ENCODE measurements around the gene SENP5.
"Not testable (repeated sequence)": the region's sequence is repeated elsewhere in the genome, so short reads cannot be mapped to it uniquely, and the experiment has no call there.

SENP5 gene

DNA sequence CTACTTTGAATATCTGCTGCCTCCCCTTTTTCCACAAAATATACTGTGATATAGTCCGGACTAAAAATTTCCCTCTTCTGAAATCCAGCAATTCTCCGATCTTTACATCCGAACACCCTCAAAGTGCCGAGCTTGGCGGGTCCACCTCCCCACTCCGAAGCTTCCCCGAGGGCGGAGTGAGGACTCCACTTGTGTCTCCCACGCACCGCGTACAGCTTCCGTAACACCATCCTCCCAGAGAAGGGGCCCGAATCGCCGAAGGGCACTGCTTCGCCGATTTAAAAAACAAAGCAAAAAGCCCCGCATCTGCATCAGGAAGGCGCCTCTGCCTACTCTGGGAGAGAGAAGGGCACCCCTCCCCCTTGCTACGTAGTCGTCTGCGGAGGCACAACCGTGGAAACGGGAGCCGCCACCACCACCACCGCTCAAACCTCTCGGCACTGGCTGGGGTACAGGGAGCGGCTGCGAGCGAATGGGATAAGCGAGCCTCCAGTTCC is 74.1 kb downstream of the SENP5 start:
- peak overlapping the region; percentile 98 for H3K4me3 ChIP-seq (ENCODE audit: low read depth, low read length)
- TF ChIP-seq, protein P1, sequence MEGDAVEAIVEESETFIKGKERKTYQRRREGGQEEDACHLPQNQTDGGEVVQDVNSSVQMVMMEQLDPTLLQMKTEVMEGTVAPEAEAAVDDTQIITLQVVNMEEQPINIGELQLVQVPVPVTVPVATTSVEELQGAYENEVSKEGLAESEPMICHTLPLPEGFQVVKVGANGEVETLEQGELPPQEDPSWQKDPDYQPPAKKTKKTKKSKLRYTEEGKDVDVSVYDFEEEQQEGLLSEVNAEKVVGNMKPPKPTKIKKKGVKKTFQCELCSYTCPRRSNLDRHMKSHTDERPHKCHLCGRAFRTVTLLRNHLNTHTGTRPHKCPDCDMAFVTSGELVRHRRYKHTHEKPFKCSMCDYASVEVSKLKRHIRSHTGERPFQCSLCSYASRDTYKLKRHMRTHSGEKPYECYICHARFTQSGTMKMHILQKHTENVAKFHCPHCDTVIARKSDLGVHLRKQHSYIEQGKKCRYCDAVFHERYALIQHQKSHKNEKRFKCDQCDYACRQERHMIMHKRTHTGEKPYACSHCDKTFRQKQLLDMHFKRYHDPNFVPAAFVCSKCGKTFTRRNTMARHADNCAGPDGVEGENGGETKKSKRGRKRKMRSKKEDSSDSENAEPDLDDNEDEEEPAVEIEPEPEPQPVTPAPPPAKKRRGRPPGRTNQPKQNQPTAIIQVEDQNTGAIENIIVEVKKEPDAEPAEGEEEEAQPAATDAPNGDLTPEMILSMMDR (IDR thresholded peaks at IDR 0.05; ENCODE audit: low read depth, low read length, missing control alignments), result no peak
- no peak for DNase-seq (ENCODE audit: low read depth)
- in situ Hi-C loops (cut with HindIII; ENCODE audit: low sequenced_read_pairs), result no loop called here

DNA sequence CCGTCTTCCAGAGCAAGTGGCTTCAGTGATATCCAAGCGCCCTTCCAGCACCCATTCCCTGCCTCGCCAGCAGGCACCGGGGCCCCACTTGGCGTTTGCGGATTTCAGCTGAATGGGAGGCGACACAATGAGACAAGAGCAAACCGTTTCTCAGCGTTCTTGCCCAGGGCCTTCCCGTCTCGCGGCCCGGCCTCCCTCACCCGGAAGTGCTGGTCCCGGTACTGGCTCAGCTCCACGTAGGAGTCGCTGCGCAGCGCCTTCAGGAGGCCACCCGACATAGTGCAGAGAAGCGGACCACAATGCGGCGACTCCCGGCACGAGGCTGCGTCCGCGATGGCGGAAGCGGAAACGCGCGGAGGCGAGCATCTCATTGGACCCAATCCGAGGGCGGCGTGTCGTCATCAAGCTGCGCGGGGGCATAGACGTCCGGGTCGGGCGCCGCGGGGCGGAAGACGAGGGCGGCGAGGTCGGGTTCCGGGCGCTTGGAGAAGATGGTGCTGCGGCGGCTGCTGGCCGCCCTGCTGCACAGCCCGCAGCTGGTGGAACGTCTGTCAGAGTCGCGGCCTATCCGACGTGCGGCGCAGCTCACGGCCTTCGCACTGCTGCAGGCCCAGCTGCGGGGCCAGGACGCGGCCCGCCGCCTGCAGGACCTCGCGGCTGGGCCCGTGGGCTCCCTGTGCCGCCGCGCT is 74.7 kb downstream of the SENP5 start, which contains the start of gene NCBP2:
TSS of gene NCBP2 (minus strand) at position 303 of the 689 bp plus-strand sequence. CDS start at position 278, 25 bp downstream.
- in situ Hi-C loops (cut with HindIII; ENCODE audit: low sequenced_read_pairs), result no loop called here
- peak; percentile 94 for DNase-seq (ENCODE audit: low read depth)
- TF ChIP-seq, protein P1 (IDR thresholded peaks at IDR 0.05; ENCODE audit: low read depth, low read length, missing control alignments), result peak; percentile 62
- peak within 1 kb of the TSS; percentile 98 for H3K4me3 ChIP-seq (ENCODE audit: low read depth, low read length)

DNA sequence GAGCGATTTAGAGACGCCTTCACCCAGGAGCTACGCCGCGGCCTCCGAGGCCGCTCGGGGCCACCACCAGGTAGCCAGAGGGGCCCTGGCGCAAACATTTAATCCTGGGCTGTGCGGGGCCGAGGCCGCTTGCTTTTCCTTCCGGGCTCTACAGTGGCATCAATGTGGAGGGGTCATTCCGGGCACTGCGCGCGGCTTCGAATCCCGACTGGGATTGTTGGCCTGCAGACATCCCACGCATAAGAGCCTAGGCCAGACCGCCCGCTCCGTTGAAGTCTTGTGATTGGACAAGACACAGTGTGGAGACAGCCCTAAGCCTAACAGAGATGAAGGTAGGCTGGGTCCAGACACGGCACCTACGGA is 75.2 kb downstream of the SENP5 start:
- no peak for DNase-seq (ENCODE audit: low read depth)
- TF ChIP-seq, protein P1 (IDR thresholded peaks at IDR 0.05; ENCODE audit: low read depth, low read length, missing control alignments), result no peak
- H3K4me3 ChIP-seq (ENCODE audit: low read depth, low read length), result peak overlapping the region; percentile 98
- in situ Hi-C loops (cut with HindIII; ENCODE audit: low sequenced_read_pairs), result no loop called here

DNA sequence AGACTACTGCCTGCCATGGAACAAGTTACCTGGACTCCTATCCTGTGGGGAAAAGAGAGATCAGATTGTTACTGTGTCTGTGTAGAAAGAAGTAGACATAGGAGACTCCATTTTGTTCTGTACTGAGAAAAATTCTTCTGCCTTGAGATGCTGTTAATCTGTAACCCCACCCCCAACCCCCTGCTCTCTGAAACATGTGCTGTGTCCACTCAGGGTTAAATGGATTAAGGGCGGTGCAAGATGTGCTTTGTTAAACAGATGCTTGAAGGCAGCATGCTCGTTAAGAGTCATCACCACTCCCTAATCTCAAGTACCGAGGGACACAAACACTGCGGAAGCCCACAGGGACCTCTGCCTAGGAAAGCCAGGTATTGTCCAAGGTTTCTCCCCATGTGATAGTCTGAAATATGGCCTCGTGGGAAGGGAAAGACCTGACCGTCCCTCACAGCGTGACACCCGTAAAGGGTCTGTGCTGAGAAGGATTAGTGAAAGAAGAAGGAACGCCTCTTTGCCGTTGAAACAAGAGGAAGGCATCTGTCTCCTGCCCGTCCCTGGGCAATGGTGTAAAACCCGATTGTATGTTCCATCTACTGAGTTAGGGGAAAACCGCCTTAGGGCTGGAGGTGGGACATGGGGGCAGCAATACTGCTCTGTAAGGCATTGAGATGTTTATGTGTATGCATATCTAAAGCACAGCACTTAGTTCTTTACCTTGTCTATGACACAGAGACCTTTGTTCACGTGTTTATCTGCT is 76.5 kb downstream of the SENP5 start:
- H3K4me3 ChIP-seq (ENCODE audit: low read depth, low read length); DNase-seq (ENCODE audit: low read depth); in situ Hi-C loops (cut with HindIII; ENCODE audit: low sequenced_read_pairs): not testable (repeated sequence)

DNA sequence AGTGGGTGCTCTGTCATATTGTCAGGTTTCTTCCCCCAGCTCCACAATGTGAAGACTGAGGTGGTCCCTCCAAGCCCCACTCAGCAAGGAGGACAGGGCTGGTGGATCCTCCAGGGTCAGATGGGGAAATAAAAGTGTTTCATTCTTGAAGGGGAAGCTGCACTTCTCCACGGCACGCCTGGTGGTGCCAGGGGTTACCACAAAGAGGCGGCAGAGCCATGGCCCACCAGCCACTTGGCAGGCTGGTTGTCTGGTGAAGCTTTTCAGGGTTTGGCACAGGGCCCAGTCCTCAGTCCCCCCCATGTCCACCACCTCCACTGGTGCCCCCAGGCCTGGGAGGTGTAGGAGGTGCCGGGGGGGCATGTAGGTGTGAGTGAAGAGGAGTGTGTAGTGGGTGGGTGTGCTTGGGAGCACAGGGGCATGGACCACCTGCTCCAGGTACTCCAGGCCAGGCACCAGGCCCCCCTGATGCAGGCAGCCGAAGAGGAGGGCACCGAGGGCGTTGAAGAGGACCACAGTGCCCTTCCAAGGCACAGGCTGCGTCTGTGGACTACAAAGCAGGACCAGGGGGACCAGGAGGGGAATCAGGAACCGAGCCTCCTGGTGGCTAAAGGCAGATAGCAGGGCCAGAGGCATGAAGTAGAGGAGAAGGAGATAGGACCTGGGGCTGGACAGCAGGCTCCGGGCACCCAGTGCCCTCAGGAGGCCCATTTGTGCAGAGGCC is 79.6 kb downstream of the SENP5 start:
- no peak overlapping the region for H3K4me3 ChIP-seq (ENCODE audit: low read depth, low read length)
- in situ Hi-C loops (cut with HindIII; ENCODE audit: low sequenced_read_pairs), result loop anchor here (5.0 kb wide), 1 partner anchor 50 kb away; no protein-coding TSS in a partner anchor
- no peak for DNase-seq (ENCODE audit: low read depth)
- TF ChIP-seq, protein P1 (IDR thresholded peaks at IDR 0.05; ENCODE audit: low read depth, low read length, missing control alignments), result peak; percentile 34

DNA sequence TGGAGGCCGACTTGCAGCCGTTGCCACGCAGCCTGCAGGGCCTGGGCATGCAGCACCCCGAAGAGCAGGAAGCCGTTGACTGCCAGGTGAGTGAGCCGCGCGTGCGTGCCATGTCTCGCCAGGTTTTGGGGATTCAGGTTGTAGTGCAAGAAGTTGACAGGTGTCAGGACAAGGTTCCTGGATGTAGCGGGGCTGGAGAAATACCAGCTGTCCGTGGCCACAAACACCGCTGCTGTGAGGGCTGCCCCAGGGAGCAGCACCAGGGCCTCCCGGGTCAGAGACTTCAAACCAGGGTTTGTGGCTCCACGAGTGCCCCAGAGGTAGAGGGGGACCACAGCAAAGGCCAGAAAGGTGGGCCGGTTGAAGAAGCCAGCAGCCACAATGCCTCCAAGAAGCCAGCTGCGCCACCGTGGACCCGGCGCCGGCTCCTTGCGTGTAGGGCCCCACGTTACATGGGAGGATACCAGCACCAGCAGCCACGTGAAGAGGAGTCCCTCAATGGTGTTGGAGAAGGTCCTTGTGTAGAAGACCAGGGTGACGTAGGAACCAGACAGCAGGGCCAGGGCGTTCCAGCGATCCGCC is 80.2 kb downstream of the SENP5 start:
- in situ Hi-C loops (cut with HindIII; ENCODE audit: low sequenced_read_pairs), result loop anchor here (5.0 kb wide), 1 partner anchor 49 kb away; no protein-coding TSS in a partner anchor
- TF ChIP-seq, protein P1 (IDR thresholded peaks at IDR 0.05; ENCODE audit: low read depth, low read length, missing control alignments), result no peak
- DNase-seq (ENCODE audit: low read depth), result no peak
- H3K4me3 ChIP-seq (ENCODE audit: low read depth, low read length), result no peak overlapping the region
